ENCODE measurements around the gene FCGR3A. TPM values are rescaled to one million over a fixed set of nuclear protein-coding genes. Genes with fewer than 3 reads are reported as not detected.

FCGR3A gene
- total and polyA plus RNA-seq, 2 of the 4 experiments (the other 2 are of a cell fraction) = not detected

DNA sequence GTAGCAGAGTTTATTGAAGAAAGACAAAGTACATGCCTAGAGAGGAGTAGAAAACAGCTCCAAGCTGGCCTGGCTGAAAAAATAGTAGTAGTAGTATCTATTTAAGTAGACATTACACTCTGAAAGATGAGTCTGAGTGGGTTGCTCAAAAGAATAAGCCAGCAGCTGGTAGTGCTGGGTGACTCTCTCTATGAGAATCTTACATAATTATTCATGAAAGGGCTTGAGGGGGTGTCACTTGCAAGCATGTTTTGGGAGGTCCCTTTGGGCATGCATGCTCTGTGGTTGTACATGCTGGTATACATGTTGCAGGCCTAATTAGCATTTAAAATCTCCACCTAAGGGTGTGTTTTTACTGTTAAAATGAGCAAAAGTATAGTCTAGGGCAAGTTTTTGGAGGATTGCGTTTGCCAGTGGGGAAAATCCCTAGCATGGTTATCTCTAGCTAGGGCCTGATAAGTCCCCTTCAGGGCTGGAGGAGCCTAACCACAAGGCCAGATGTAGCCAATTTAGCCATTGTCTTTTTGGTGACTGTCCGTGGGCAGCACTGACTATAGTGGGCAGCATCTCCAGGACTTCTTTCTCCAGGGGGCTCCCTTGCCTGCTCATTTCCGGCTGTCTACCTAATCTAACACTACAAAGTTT is 55.4 kb downstream of the FCGR3A start:
- TF ChIP-seq MAZ (IDR thresholded peaks at IDR 0.05; ENCODE audit: borderline replicate concordance, low read depth, low read length) = no peak
- TF ChIP-seq POLR2A (IDR thresholded peaks at IDR 0.05; ENCODE audit: low read depth, low read length) = no peak
- TF ChIP-seq MXI1 (IDR thresholded peaks at IDR 0.05; ENCODE audit: borderline replicate concordance, low read depth, low read length) = no peak
- TF ChIP-seq, protein P1, sequence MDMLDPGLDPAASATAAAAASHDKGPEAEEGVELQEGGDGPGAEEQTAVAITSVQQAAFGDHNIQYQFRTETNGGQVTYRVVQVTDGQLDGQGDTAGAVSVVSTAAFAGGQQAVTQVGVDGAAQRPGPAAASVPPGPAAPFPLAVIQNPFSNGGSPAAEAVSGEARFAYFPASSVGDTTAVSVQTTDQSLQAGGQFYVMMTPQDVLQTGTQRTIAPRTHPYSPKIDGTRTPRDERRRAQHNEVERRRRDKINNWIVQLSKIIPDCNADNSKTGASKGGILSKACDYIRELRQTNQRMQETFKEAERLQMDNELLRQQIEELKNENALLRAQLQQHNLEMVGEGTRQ (IDR thresholded peaks at IDR 0.05; ENCODE audit: low read depth, low read length) = no peak
- no peak for TF ChIP-seq SMC3 (IDR thresholded peaks at IDR 0.05; ENCODE audit: low read depth, low read length)
- no peak for TF ChIP-seq MAFK (IDR thresholded peaks at IDR 0.05; ENCODE audit: low read depth, low read length)
- no peak for TF ChIP-seq RFX5 (IDR thresholded peaks at IDR 0.05; ENCODE audit: low read depth, low read length)
- no peak for TF ChIP-seq CHD1 (IDR thresholded peaks at IDR 0.05; ENCODE audit: low read depth, low read length)
- TF ChIP-seq NFE2L2 (IDR thresholded peaks at IDR 0.05; ENCODE audit: low read depth, low read length) = no peak
- no peak for TF ChIP-seq RAD21 (IDR thresholded peaks at IDR 0.05; ENCODE audit: low read length)
- no peak for TF ChIP-seq RCOR1 (IDR thresholded peaks at IDR 0.05; ENCODE audit: insufficient replicate concordance, low read length)
- TF ChIP-seq FOS (IDR thresholded peaks at IDR 0.05; ENCODE audit: low read depth, low read length) = no peak
- TF ChIP-seq, protein P2, sequence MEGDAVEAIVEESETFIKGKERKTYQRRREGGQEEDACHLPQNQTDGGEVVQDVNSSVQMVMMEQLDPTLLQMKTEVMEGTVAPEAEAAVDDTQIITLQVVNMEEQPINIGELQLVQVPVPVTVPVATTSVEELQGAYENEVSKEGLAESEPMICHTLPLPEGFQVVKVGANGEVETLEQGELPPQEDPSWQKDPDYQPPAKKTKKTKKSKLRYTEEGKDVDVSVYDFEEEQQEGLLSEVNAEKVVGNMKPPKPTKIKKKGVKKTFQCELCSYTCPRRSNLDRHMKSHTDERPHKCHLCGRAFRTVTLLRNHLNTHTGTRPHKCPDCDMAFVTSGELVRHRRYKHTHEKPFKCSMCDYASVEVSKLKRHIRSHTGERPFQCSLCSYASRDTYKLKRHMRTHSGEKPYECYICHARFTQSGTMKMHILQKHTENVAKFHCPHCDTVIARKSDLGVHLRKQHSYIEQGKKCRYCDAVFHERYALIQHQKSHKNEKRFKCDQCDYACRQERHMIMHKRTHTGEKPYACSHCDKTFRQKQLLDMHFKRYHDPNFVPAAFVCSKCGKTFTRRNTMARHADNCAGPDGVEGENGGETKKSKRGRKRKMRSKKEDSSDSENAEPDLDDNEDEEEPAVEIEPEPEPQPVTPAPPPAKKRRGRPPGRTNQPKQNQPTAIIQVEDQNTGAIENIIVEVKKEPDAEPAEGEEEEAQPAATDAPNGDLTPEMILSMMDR (conservative IDR thresholded peaks at IDR 0.05; ENCODE audit: low read depth, low read length) = no peak
- TF ChIP-seq CEBPB (IDR thresholded peaks at IDR 0.05; ENCODE audit: low read depth, low read length) = no peak
- TF ChIP-seq, protein P3, sequence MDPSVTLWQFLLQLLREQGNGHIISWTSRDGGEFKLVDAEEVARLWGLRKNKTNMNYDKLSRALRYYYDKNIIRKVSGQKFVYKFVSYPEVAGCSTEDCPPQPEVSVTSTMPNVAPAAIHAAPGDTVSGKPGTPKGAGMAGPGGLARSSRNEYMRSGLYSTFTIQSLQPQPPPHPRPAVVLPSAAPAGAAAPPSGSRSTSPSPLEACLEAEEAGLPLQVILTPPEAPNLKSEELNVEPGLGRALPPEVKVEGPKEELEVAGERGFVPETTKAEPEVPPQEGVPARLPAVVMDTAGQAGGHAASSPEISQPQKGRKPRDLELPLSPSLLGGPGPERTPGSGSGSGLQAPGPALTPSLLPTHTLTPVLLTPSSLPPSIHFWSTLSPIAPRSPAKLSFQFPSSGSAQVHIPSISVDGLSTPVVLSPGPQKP (IDR thresholded peaks at IDR 0.05; ENCODE audit: borderline replicate concordance, low read depth, low read length) = no peak
- TF ChIP-seq BHLHE40 (IDR thresholded peaks at IDR 0.05; ENCODE audit: low read depth, low read length) = no peak

More for the DNA sequence above, 55.4 kb downstream of the FCGR3A start:
- no CpG with 5 or more reads among the region's 3 CpGs for WGBS, 2 experiments (ENCODE audit: extremely low coverage in 2 of 2, insufficient read length in 1 of 2)
- no peak overlapping the region for H4K5ac ChIP-seq (ENCODE audit: low read depth, low read length)
- in situ Hi-C loops (cut with MboI; ENCODE audit: low sequenced_read_pairs) (no loop called here), dilution Hi-C loops (cut with HindIII; ENCODE audit: low sequenced_read_pairs, unreplicated experiment) (no loop called here), intact Hi-C loops (cut with micrococcal nuclease) (no loop called here)
- H4K91ac ChIP-seq (ENCODE audit: insufficient read depth, low read depth, low read length) = no peak overlapping the region
- H4K20me1 ChIP-seq (ENCODE audit: insufficient read depth, low read length) = no peaks in the 10 kb centered on the region
- H2BK20ac ChIP-seq (ENCODE audit: low read depth, low read length) = no peak overlapping the region
- H3K27me3 ChIP-seq (ENCODE audit: control insufficient read depth, insufficient read depth, low read length) = peaks cover 31% of the 10 kb centered on the region
- H2AK9ac ChIP-seq (replicated peaks; ENCODE audit: low read depth, low read length, poor library complexity) = no peak overlapping the region
- no peak overlapping the region for H3K9ac ChIP-seq (ENCODE audit: low read depth, low read length)
- BruUV-seq (replicated peaks) = no TSS peak
- DNase-seq (no peak), ATAC-seq (ENCODE audit: low read depth) (no peak)
- H2BK15ac ChIP-seq (ENCODE audit: low read depth, low read length) = no peak overlapping the region
- H2BK120ac ChIP-seq (ENCODE audit: low read depth, low read length) = no peak overlapping the region
- no peak overlapping the region for H4K8ac ChIP-seq (ENCODE audit: low read depth in 2 of 2, low read length in 2 of 2)
- no peak overlapping the region for H3K4me3 ChIP-seq (ENCODE audit: insufficient read depth, low read depth, low read length)
- no peak overlapping the region for H3K23ac ChIP-seq (ENCODE audit: low read depth, low read length)
- no peak overlapping the region for H3K14ac ChIP-seq (replicated peaks; ENCODE audit: low read depth, low read length)
- no peaks in the 10 kb centered on the region for H3K79me1 ChIP-seq (ENCODE audit: low read depth in 1 of 2, low read length in 2 of 2)
- ChIA-PET CTCF (no interaction called here), POLR2A (ENCODE audit: unreplicated experiment) (no interaction called here)
- no peaks in the 10 kb centered on the region for H3K4me1 ChIP-seq (ENCODE audit: control insufficient read depth, insufficient read depth, low read length)
- H3K4me2 ChIP-seq (ENCODE audit: low read depth, low read length) = no peak overlapping the region
- no peaks in the 10 kb centered on the region for H3K9me3 ChIP-seq (ENCODE audit: control insufficient read depth, insufficient read depth, low read length)
- H3K4ac ChIP-seq (ENCODE audit: low read depth, low read length) = no peak overlapping the region
- H3K56ac ChIP-seq (ENCODE audit: extremely low read depth, insufficient read depth, low read length) = no peak overlapping the region
- no peaks in the 10 kb centered on the region for H3K36me3 ChIP-seq (ENCODE audit: control insufficient read depth, insufficient read depth, low read length)
- no peak overlapping the region for H2AK5ac ChIP-seq (ENCODE audit: low read depth, low read length)
- H3K27ac ChIP-seq (ENCODE audit: insufficient read depth, low read length) = no peak overlapping the region
- H2BK5ac ChIP-seq (ENCODE audit: low read depth, low read length, poor library complexity, severe bottlenecking) = no peak overlapping the region
- H3K9me1 ChIP-seq (ENCODE audit: insufficient read depth, low read length) = no peaks in the 10 kb centered on the region
- no peak overlapping the region for H2AFZ ChIP-seq (replicated peaks; ENCODE audit: low read length, poor library complexity)
- no peak overlapping the region for H3K18ac ChIP-seq (ENCODE audit: low read depth, low read length)

Measured in IMR-90 (cell line).